Measurements from ENCODE around the gene ADRA2C. TPM values are rescaled to one million over a fixed set of nuclear protein-coding genes. Genes with fewer than 3 reads are reported as not detected.
A peak's percentile ranks its signal among the peaks of the same experiment; 100 is the strongest.

The ADRA2C gene
- total and polyA plus RNA-seq, 2 experiments from 2014 or later = 3.0 to 16.6 TPM

- TF ChIP-seq CTCF (conservative IDR thresholded peaks at IDR 0.05; ENCODE audit: low read depth in 2 of 2) = no peak
These were observed 3.2 kb upstream of the ADRA2C start (continued) for GRCh38 chr4:3762753-3763549.

GRCh38 chr4:3765271-3766035, 732 bp upstream of the ADRA2C start:
- Mint-ChIP-seq H3K27me3 (ENCODE audit: insufficient read depth, low read depth, poor library complexity) (peaks cover 26% of the 10 kb centered on the region), H3K4me1 (peaks cover 17% of the 10 kb centered on the region), H3K27ac (no peak overlapping the region), H3K4me3 (peak overlapping the region; percentile 60), H3K9me3 (peaks cover 6% of the 10 kb centered on the region; the same call in 1 of the 3 replicates), H3K36me3 (ENCODE audit: low read depth) (no peaks in the 10 kb centered on the region)
- Histone ChIP-seq H3K27me3 (ENCODE audit: insufficient read depth) (peaks cover 34% of the 10 kb centered on the region), H3K36me3 (ENCODE audit: insufficient read depth) (no peaks in the 10 kb centered on the region), H2AFZ (peak overlapping the region; percentile 90), H3F3A (replicated peaks; ENCODE audit: low read depth) (peaks cover 6% of the 10 kb centered on the region), H3K4me2 (peak overlapping the region; percentile 84), H3K27ac (ENCODE audit: low read depth) (no peak overlapping the region), H4K20me1 (replicated peaks; ENCODE audit: insufficient read depth) (no peaks in the 10 kb centered on the region), H3K4me1 (ENCODE audit: insufficient read depth) (peaks cover 2% of the 10 kb centered on the region), H3K79me2 (replicated peaks; ENCODE audit: insufficient read depth) (no peaks in the 10 kb centered on the region), H3K9me2 (ENCODE audit: insufficient read depth) (no peaks in the 10 kb centered on the region), H3K4me3 (peak overlapping the region; percentile 60)
- DNase-seq (ENCODE audit: low spot score) (peak; percentile 78), ATAC-seq (peak; percentile 69)
- TF ChIP-seq ZNF462 (CRISPR knock-in tag; IDR thresholded peaks at IDR 0.05) = no peak
- peak in 1 of 2 experiments; percentile 35; a peak in 2 of 4 replicates for TF ChIP-seq CTCF (conservative IDR thresholded peaks at IDR 0.05; ENCODE audit: low read depth in 2 of 2)

All from GM23338 (cell line).